ENCODE results near the gene AKNAD1. TPM values are rescaled to one million over a fixed set of nuclear protein-coding genes. Genes with fewer than 3 reads are reported as not detected.

AKNAD1 gene
- polyA plus RNA-seq, 1 of the 3 experiments (the other 2 are of a cell fraction) = 0.71 TPM

DNA sequence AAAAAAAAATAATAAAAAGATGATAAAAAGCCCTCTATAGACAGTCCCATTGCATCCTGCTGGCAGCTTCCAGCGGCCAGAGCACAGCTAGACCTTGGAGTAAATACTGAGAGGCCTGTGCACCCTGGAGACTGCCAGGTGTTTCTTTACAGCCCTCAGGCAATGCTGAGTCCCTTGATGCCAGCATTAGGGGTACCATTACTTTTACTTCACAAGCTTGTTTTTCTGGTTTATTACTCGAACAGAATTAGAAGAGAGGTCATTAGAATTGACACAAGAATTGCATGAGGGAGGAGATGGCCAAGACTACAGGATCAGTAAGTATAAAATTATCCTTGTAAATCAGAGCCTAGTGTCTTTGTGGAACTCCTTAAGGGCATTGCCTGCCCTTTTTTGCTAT, 43.6 kb downstream of the AKNAD1 start:
- H4K20me1 ChIP-seq (ENCODE audit: insufficient read depth) = no peaks in the 10 kb centered on the region
- no peak overlapping the region for H3K4me2 ChIP-seq
- no peaks in the 10 kb centered on the region for H3K79me2 ChIP-seq (ENCODE audit: insufficient read depth)
- ChIA-PET CTCF (interaction anchor here (1.3 kb wide), 1 partner anchor 21 kb away, joined by 3 read pairs; no protein-coding TSS in a partner anchor), POLR2A (no interaction called here)
- H3K36me3 ChIP-seq (replicated peaks in 1 of 2; ENCODE audit: control insufficient read depth in 1 of 2, insufficient read depth in 2 of 2, low read length in 1 of 2) = peaks cover 10 to 30% of the 10 kb centered on the region in 2 experiments
- no peaks in the 10 kb centered on the region for H3K27me3 ChIP-seq (ENCODE audit: insufficient read depth)
- peak overlapping the region in 1 of 2 experiments; percentile 96; a peak in 2 of 4 replicates for H3K27ac ChIP-seq (ENCODE audit: low read depth in 2 of 2, low read length in 1 of 2)
- H2AFZ ChIP-seq (ENCODE audit: low read depth) = no peak overlapping the region
- TF ChIP-seq EP300 (IDR thresholded peaks at IDR 0.05; ENCODE audit: borderline replicate concordance in 1 of 2, low read depth in 1 of 2, low read length in 1 of 2) (no peak), SMC3 (IDR thresholded peaks at IDR 0.05; ENCODE audit: low read depth, low read length) (no peak), MXI1 (IDR thresholded peaks at IDR 0.05; ENCODE audit: low read depth, low read length) (no peak), EZH2phosphoT487 (IDR thresholded peaks at IDR 0.05; ENCODE audit: borderline replicate concordance, low read depth) (no peak)
- TF ChIP-seq, protein P1, sequence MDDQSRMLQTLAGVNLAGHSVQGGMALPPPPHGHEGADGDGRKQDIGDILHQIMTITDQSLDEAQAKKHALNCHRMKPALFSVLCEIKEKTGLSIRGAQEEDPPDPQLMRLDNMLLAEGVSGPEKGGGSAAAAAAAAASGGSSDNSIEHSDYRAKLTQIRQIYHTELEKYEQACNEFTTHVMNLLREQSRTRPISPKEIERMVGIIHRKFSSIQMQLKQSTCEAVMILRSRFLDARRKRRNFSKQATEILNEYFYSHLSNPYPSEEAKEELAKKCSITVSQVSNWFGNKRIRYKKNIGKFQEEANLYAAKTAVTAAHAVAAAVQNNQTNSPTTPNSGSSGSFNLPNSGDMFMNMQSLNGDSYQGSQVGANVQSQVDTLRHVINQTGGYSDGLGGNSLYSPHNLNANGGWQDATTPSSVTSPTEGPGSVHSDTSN (IDR thresholded peaks at IDR 0.05) = no peak
- DNase-seq = no peak
- H3K4me3 ChIP-seq (ENCODE audit: low read depth in 2 of 2, low read length in 1 of 2) = no peak overlapping the region
- peaks cover 20 to 33% of the 10 kb centered on the region in 2 experiments for H3K4me1 ChIP-seq (ENCODE audit: control insufficient read depth in 1 of 2, insufficient read depth in 2 of 2, low read depth in 1 of 2, low read length in 1 of 2)
- no peak overlapping the region for H3K9ac ChIP-seq
- no peaks in the 10 kb centered on the region for H3K9me3 ChIP-seq
- 97% methylated on average over 2 of the region's 2 CpGs for WGBS (ENCODE audit: low lambda C conversion rate)
- peaks cover 17% of the 10 kb centered on the region for H3F3A ChIP-seq (replicated peaks; ENCODE audit: insufficient read depth)
- no peaks in the 10 kb centered on the region for H3K9me2 ChIP-seq

DNA sequence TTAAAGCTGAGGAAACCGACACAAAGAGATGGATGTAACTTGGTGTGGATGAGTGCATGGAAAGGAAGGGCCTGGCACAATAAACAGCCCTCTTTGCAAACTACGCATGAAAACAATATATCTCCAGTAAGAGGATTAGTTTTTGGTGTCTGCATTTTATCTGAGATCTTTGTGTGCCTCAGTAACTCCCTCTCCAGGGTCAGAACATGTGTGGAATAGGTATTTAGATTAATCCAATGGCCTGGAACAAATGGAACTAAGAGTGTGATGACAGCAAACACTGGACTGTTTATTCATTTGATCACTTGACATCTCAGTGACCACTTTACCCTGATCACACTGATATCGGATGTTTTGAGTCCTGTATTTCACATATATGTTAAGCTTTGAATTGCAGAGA, 45.3 kb downstream of the AKNAD1 start:
- ChIA-PET CTCF (no interaction called here), POLR2A (no interaction called here)
- WGBS (ENCODE audit: low lambda C conversion rate) = 93% methylated on average over 3 of the region's 3 CpGs
- TF ChIP-seq TAF1 (IDR thresholded peaks at IDR 0.05; ENCODE audit: borderline replicate concordance, low read depth, low read length) (no peak), CHD2 (IDR thresholded peaks at IDR 0.05; ENCODE audit: low read length, partially characterized antibody) (no peak), RFX5 (IDR thresholded peaks at IDR 0.05; ENCODE audit: low read length) (no peak), GABPA (IDR thresholded peaks at IDR 0.05; ENCODE audit: low read depth) (no peak), MXI1 (IDR thresholded peaks at IDR 0.05; ENCODE audit: low read depth, low read length) (no peak), ELF1 (IDR thresholded peaks at IDR 0.05) (no peak), RXRA (IDR thresholded peaks at IDR 0.05; ENCODE audit: borderline replicate concordance, low read depth) (no peak), SIN3A (IDR thresholded peaks at IDR 0.05; ENCODE audit: borderline replicate concordance, low read depth, low read length) (no peak), TCF12 (IDR thresholded peaks at IDR 0.05) (no peak), EP300 (IDR thresholded peaks at IDR 0.05; ENCODE audit: borderline replicate concordance in 1 of 2, low read depth in 1 of 2, low read length in 1 of 2) (no peak), SMC3 (IDR thresholded peaks at IDR 0.05; ENCODE audit: low read depth, low read length) (no peak)
- TF ChIP-seq, protein P2, sequence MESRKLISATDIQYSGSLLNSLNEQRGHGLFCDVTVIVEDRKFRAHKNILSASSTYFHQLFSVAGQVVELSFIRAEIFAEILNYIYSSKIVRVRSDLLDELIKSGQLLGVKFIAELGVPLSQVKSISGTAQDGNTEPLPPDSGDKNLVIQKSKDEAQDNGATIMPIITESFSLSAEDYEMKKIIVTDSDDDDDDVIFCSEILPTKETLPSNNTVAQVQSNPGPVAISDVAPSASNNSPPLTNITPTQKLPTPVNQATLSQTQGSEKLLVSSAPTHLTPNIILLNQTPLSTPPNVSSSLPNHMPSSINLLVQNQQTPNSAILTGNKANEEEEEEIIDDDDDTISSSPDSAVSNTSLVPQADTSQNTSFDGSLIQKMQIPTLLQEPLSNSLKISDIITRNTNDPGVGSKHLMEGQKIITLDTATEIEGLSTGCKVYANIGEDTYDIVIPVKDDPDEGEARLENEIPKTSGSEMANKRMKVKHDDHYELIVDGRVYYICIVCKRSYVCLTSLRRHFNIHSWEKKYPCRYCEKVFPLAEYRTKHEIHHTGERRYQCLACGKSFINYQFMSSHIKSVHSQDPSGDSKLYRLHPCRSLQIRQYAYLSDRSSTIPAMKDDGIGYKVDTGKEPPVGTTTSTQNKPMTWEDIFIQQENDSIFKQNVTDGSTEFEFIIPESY (IDR thresholded peaks at IDR 0.05; ENCODE audit: borderline replicate concordance, low read depth) = no peak
- TF ChIP-seq, protein P1 (IDR thresholded peaks at IDR 0.05) = no peak
- TF ChIP-seq, protein P3, sequence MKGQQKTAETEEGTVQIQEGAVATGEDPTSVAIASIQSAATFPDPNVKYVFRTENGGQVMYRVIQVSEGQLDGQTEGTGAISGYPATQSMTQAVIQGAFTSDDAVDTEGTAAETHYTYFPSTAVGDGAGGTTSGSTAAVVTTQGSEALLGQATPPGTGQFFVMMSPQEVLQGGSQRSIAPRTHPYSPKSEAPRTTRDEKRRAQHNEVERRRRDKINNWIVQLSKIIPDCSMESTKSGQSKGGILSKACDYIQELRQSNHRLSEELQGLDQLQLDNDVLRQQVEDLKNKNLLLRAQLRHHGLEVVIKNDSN (IDR thresholded peaks at IDR 0.05; ENCODE audit: borderline replicate concordance, low read depth) = no peak
- TF ChIP-seq, protein P4, sequence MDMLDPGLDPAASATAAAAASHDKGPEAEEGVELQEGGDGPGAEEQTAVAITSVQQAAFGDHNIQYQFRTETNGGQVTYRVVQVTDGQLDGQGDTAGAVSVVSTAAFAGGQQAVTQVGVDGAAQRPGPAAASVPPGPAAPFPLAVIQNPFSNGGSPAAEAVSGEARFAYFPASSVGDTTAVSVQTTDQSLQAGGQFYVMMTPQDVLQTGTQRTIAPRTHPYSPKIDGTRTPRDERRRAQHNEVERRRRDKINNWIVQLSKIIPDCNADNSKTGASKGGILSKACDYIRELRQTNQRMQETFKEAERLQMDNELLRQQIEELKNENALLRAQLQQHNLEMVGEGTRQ (IDR thresholded peaks at IDR 0.05; ENCODE audit: borderline replicate concordance, low read depth, low read length) = no peak
- TF ChIP-seq, protein P5, sequence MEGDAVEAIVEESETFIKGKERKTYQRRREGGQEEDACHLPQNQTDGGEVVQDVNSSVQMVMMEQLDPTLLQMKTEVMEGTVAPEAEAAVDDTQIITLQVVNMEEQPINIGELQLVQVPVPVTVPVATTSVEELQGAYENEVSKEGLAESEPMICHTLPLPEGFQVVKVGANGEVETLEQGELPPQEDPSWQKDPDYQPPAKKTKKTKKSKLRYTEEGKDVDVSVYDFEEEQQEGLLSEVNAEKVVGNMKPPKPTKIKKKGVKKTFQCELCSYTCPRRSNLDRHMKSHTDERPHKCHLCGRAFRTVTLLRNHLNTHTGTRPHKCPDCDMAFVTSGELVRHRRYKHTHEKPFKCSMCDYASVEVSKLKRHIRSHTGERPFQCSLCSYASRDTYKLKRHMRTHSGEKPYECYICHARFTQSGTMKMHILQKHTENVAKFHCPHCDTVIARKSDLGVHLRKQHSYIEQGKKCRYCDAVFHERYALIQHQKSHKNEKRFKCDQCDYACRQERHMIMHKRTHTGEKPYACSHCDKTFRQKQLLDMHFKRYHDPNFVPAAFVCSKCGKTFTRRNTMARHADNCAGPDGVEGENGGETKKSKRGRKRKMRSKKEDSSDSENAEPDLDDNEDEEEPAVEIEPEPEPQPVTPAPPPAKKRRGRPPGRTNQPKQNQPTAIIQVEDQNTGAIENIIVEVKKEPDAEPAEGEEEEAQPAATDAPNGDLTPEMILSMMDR (IDR thresholded peaks at IDR 0.05) = no peak

More for the DNA sequence above, 45.3 kb downstream of the AKNAD1 start:
- H3K9me3 ChIP-seq = no peaks in the 10 kb centered on the region
- no peak overlapping the region for H3K4me2 ChIP-seq
- H3K4me1 ChIP-seq (ENCODE audit: control insufficient read depth in 1 of 2, insufficient read depth in 2 of 2, low read depth in 1 of 2, low read length in 1 of 2) = peaks cover 14 to 24% of the 10 kb centered on the region in 2 experiments
- no peaks in the 10 kb centered on the region for H3K27me3 ChIP-seq (ENCODE audit: insufficient read depth)
- DNase-seq = no peak
- H4K20me1 ChIP-seq (ENCODE audit: insufficient read depth) = no peaks in the 10 kb centered on the region
- H3K9me2 ChIP-seq = no peaks in the 10 kb centered on the region
- H3K79me2 ChIP-seq (ENCODE audit: insufficient read depth) = no peaks in the 10 kb centered on the region
- no peak overlapping the region for H3K4me3 ChIP-seq (ENCODE audit: low read depth in 2 of 2, low read length in 1 of 2)
- peaks cover 12% of the 10 kb centered on the region for H3F3A ChIP-seq (replicated peaks; ENCODE audit: insufficient read depth)
- H3K27ac ChIP-seq (ENCODE audit: low read depth in 2 of 2, low read length in 1 of 2) = no peak overlapping the region; a peak in 1 of 4 replicates
- H3K36me3 ChIP-seq (replicated peaks in 1 of 2; ENCODE audit: control insufficient read depth in 1 of 2, insufficient read depth in 2 of 2, low read length in 1 of 2) = peaks cover 13 to 36% of the 10 kb centered on the region in 2 experiments
- H2AFZ ChIP-seq (ENCODE audit: low read depth) = no peak overlapping the region
- no peak overlapping the region for H3K9ac ChIP-seq
